DOHH2 (cell line): ENCODE results near the gene POU2F2.

Experiments used
- H3F3A ChIP-seq: fragments of 200-600 bp; sonication (generic), shearing (Covaris generic); 2 replicates; pipeline ENCODE4 v1.6.0; 2016; ENCODE audit warnings: antibody characterized with exemption, mild to moderate bottlenecking; ENCODE audit not compliant: control insufficient read depth, insufficient read depth
- H3K27ac ChIP-seq: fragments of 200-600 bp; sonication (generic); 2 replicates; pipeline ENCODE4 v1.5.1; 2014; ENCODE audit warnings: low read depth, mild to moderate bottlenecking, low read length, moderate library complexity
- H3K27me3 ChIP-seq: fragments of 200-600 bp; sonication (generic); 2 replicates; pipeline ENCODE4 v1.6.1; 2014; ENCODE audit warnings: mild to moderate bottlenecking, low read length, mixed read lengths; ENCODE audit not compliant: control insufficient read depth
- H3K36me3 ChIP-seq: fragments of 200-600 bp; sonication (generic); 2 replicates; pipeline ENCODE4 v1.6.1; 2014; ENCODE audit warnings: mild to moderate bottlenecking, low read length, moderate library complexity, mixed read lengths; ENCODE audit not compliant: control insufficient read depth
- H3K4me1 ChIP-seq: fragments of 200-600 bp; sonication (generic); 2 replicates; pipeline ENCODE4 v1.6.1; 2014; ENCODE audit warnings: mild to moderate bottlenecking, low read length, mixed read lengths; ENCODE audit not compliant: control insufficient read depth
- H3K4me2 ChIP-seq: fragments of 200-600 bp; sonication (generic); 2 replicates; pipeline ENCODE4 v1.6.0; 2014; ENCODE audit warnings: mild to moderate bottlenecking, low read length, moderate library complexity
- H3K4me3 ChIP-seq: fragments of 200-600 bp; sonication (generic); 2 replicates; pipeline ENCODE4 v1.5.1; 2014; ENCODE audit warnings: mild to moderate bottlenecking, low read length, mixed read lengths
- H3K79me2 ChIP-seq: fragments of 200-600 bp; sonication (generic); 2 replicates; pipeline ENCODE4 v1.6.1; 2014; ENCODE audit warnings: mild to moderate bottlenecking, low read length, mixed read lengths; ENCODE audit not compliant: control insufficient read depth
- H3K9me2 ChIP-seq: fragments of 200-600 bp; sonication (generic); replicated peaks from 2 replicates; pipeline ENCODE4 v1.6.1; 2014; ENCODE audit warnings: mild to moderate bottlenecking, low read length, mixed read lengths; ENCODE audit not compliant: control insufficient read depth
- H3K9me3 ChIP-seq: fragments of 200-600 bp; sonication (generic); 2 replicates; pipeline ENCODE4 v1.6.1; 2014; ENCODE audit warnings: antibody characterized with exemption, low read length, mixed read lengths; ENCODE audit not compliant: control insufficient read depth, insufficient read depth
- H4K20me1 ChIP-seq: fragments of 200-600 bp; sonication (generic); 2 replicates; pipeline ENCODE4 v1.6.0; 2014; ENCODE audit warnings: low read depth, mild to moderate bottlenecking, antibody characterized with exemption, low read length, moderate library complexity; ENCODE audit not compliant: control insufficient read depth, insufficient read depth
- EZH2phosphoT487 ChIP-seq: fragments of 200-600 bp; sonication (generic); IDR thresholded peaks from 2 replicates; pipeline ENCODE4 v1.6.1; 2017; ENCODE audit warnings: borderline replicate concordance, mild to moderate bottlenecking, antibody characterized with exemption, low read length, moderate library complexity, mixed read lengths
- TF ChIP-seq, protein P1 (sequence below): fragments of 200-600 bp; sonication (generic); IDR thresholded peaks from one replicate; pipeline ENCODE4 v1.5.1; 2014; ENCODE audit warnings: antibody characterized with exemption, mild to moderate bottlenecking, low read depth, low read length; ENCODE audit not compliant: poor library complexity, severe bottlenecking

POU2F2 gene

DNA sequence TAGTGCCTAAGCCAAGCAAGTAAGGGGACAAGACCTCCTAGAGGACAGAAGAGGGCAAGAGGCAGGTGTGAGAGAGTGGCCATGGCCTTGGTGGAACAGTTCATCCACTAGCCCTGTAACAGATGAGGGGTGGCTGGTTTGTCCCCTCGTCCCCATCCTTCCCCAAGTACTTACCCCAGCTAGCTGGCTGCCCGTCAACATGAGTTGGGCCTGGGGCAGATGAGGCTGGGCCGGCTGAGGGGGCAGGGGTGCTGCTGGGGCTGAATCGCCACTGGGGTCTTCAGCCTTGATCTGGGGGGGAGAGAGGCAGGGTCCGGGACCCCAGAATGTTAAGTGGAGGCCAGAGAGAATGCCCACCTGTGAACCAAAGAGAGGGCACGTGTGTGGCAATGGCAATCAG is 15.2 kb downstream of the POU2F2 start:
- Histone ChIP-seq H3K9me2 (no peaks in the 10 kb centered on the region), H3K4me1 (peaks cover 100% of the 10 kb centered on the region)

DNA sequence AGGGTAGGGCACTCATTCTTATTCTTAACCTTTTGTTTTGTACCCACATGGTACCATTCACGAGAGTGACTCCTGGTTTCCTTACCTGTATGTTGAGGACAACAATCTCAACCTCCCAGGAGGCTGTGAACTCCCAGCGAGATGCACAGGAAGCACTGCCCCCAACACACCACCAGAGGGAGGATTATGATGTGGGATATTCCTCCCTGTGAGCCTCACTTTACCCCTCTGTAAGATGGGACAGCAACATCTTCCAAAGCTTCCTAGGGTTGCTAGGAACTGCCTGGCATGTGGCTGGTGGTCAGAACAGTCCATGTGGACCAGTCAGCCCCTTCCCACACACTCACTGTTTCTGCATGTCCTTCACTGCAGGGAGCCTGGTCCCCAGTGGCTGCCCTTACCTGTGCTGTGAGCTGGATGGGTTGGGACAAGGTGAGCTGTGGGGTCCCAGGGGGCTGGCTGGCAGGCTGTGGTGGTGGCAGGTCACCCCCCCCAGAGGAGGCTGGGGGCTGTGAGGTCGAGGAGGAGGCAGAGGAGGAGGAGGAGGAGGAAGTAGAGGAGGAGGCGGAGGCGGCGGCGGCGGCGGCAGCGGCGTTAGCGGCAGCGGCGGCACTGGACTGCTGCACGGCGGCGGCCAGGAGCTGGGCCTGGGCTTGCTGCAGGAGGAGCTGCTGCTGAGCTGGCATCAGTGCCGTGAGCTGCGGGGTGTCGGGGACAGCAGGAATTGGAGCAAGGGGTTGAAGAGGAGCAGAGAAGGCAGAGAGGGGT is 15.8 kb downstream of the POU2F2 start:
- peaks cover 34% of the 10 kb centered on the region for H3K79me2 ChIP-seq
- peak overlapping the region; percentile 96 for H3K4me2 ChIP-seq
- no peaks in the 10 kb centered on the region for H3K9me2 ChIP-seq
- peak overlapping the region; percentile 98 for H3K27ac ChIP-seq
- peaks cover 83% of the 10 kb centered on the region for H3K36me3 ChIP-seq
- H3K9me3 ChIP-seq: no peaks in the 10 kb centered on the region
- TF ChIP-seq, protein P1, sequence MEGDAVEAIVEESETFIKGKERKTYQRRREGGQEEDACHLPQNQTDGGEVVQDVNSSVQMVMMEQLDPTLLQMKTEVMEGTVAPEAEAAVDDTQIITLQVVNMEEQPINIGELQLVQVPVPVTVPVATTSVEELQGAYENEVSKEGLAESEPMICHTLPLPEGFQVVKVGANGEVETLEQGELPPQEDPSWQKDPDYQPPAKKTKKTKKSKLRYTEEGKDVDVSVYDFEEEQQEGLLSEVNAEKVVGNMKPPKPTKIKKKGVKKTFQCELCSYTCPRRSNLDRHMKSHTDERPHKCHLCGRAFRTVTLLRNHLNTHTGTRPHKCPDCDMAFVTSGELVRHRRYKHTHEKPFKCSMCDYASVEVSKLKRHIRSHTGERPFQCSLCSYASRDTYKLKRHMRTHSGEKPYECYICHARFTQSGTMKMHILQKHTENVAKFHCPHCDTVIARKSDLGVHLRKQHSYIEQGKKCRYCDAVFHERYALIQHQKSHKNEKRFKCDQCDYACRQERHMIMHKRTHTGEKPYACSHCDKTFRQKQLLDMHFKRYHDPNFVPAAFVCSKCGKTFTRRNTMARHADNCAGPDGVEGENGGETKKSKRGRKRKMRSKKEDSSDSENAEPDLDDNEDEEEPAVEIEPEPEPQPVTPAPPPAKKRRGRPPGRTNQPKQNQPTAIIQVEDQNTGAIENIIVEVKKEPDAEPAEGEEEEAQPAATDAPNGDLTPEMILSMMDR: peak; percentile 47
- TF ChIP-seq EZH2phosphoT487: no peak
- H4K20me1 ChIP-seq: no peaks in the 10 kb centered on the region
- peak overlapping the region; percentile 74 for H3K4me3 ChIP-seq
- peaks cover 66% of the 10 kb centered on the region for H3F3A ChIP-seq
- peaks cover 100% of the 10 kb centered on the region for H3K4me1 ChIP-seq
- H3K27me3 ChIP-seq: no peaks in the 10 kb centered on the region

More for the DNA sequence above, 15.2 kb downstream of the POU2F2 start:
- TF ChIP-seq EZH2phosphoT487: no peak
- Histone ChIP-seq H3K36me3 (peaks cover 82% of the 10 kb centered on the region), H4K20me1 (no peaks in the 10 kb centered on the region), H3K27ac (peak overlapping the region; percentile 98), H3K9me3 (no peaks in the 10 kb centered on the region), H3K79me2 (peaks cover 31% of the 10 kb centered on the region), H3K27me3 (no peaks in the 10 kb centered on the region), H3F3A (peaks cover 66% of the 10 kb centered on the region), H3K4me2 (peak overlapping the region; percentile 96), H3K4me3 (peak overlapping the region; percentile 74; the same call in 1 of the 2 replicates)

DNA sequence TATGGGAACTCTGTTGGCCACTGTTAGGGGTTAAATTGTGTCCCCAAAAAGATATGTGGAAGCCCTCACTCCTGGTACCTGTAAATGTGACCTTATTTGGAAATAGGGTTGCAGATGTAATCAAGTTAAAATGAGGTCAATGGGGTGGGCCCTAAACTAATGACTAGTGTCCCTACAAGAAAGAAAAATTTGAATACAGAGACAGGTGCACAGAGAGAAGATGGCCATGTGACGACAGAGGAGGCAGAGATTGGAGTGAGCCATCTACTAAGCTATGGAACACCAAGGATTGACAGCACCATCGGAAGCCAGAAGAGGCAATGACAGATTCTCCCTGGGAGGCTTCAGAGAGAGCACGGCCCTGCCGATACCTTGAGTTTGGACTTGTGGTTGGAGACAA is 16.5 kb downstream of the POU2F2 start:
- H3K9me2 ChIP-seq: no peaks in the 10 kb centered on the region
- peaks cover 69% of the 10 kb centered on the region for H3F3A ChIP-seq
- H3K4me3 ChIP-seq: peak overlapping the region; percentile 74
- peak overlapping the region; percentile 98 for H3K27ac ChIP-seq
- no peaks in the 10 kb centered on the region for H3K27me3 ChIP-seq
- no peaks in the 10 kb centered on the region for H3K9me3 ChIP-seq
- TF ChIP-seq EZH2phosphoT487: no peak
- TF ChIP-seq, protein P1: no peak
- peaks cover 34% of the 10 kb centered on the region for H3K79me2 ChIP-seq
- peaks cover 83% of the 10 kb centered on the region for H3K36me3 ChIP-seq
- H3K4me2 ChIP-seq: peak overlapping the region; percentile 96
- no peaks in the 10 kb centered on the region for H4K20me1 ChIP-seq
- H3K4me1 ChIP-seq: peaks cover 100% of the 10 kb centered on the region

DNA sequence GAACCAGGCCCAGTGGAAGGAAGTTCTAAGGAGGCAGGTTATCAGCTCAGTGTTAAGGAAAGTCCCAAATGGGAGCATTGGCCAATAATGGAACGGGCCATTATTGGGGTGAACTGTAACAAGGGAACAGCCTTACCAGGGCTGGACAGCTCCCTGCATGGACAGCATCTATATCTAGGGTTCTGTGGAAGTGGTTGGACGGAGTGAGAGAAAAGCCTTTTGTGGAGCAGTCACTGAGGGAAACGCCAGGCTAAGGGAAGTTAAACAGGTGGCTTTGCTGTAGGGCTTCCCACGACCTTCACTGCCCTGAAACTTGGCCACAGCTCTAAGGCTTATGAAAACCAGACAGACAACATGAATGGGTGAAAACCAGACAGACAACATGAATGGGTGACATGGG is 17.0 kb downstream of the POU2F2 start:
- Histone ChIP-seq H3K36me3 (peaks cover 83% of the 10 kb centered on the region), H3K4me1 (peaks cover 100% of the 10 kb centered on the region), H3K79me2 (peaks cover 36% of the 10 kb centered on the region), H3K9me2 (no peaks in the 10 kb centered on the region), H3K9me3 (no peaks in the 10 kb centered on the region), H3K4me2 (peak overlapping the region; percentile 96), H3K27me3 (no peaks in the 10 kb centered on the region), H3K27ac (peak overlapping the region; percentile 98), H3K4me3 (peak overlapping the region; percentile 74), H4K20me1 (no peaks in the 10 kb centered on the region), H3F3A (peaks cover 69% of the 10 kb centered on the region)
- no peak for TF ChIP-seq EZH2phosphoT487
- TF ChIP-seq, protein P1: no peak
